WI38 (cell line): Measurements from ENCODE around the gene OBP2A.

Experiments used
- H3K4me3 ChIP-seq: 2 replicates; pipeline ENCODE4 v1.5.1; 2011; ENCODE audit warnings: low read depth, mild to moderate bottlenecking, control low read depth, low read length
- CTCF ChIP-seq: IDR thresholded peaks from 2 replicates; pipeline ENCODE4 v1.5.1; 2012; ENCODE audit warnings: low read depth, mild to moderate bottlenecking, control low read depth, low read length

OBP2A gene

GRCh38 chr9:135551031-135551430, 5.1 kb downstream of the OBP2A start:
- no peak overlapping the region for H3K4me3 ChIP-seq
- no peak for TF ChIP-seq CTCF

- no peak for TF ChIP-seq CTCF
- no peak overlapping the region for H3K4me3 ChIP-seq
These were observed 5.5 kb downstream of the OBP2A start for GRCh38 chr9:135551456-135551855.

- no peak for TF ChIP-seq CTCF
- no peak overlapping the region for H3K4me3 ChIP-seq
These were observed 6.2 kb downstream of the OBP2A start for GRCh38 chr9:135552021-135552697.

- H3K4me3 ChIP-seq: no peak overlapping the region
- TF ChIP-seq CTCF: no peak
These were observed 6.8 kb downstream of the OBP2A start for GRCh38 chr9:135552698-135553171.

GRCh38 chr9:135554718-135555117, 8.8 kb downstream of the OBP2A start:
- TF ChIP-seq CTCF: no peak
- no peak overlapping the region for H3K4me3 ChIP-seq

GRCh38 chr9:135555203-135555602, 9.3 kb downstream of the OBP2A start:
- TF ChIP-seq CTCF: no peak
- H3K4me3 ChIP-seq: no peak overlapping the region

GRCh38 chr9:135555910-135556309, 10.0 kb downstream of the OBP2A start:
- TF ChIP-seq CTCF: no peak
- H3K4me3 ChIP-seq: no peak overlapping the region
